Psoas muscle (tissue), 8 donors: ENCODE data around the gene CCR9. TPM values are rescaled to one million over a fixed set of nuclear protein-coding genes. Genes with fewer than 3 reads are reported as not detected.

Experiments
- ATAC-seq, 4 donors: fragments of 200-7000 bp; cut with Tn5 transposase; one replicate each; pipeline ENCODE4 v1.9.1; 2020; ENCODE audit warnings: moderate library complexity in 3 of 4, mild to moderate bottlenecking in 2 of 4
- DNase-seq, 2 donors: peaks; one replicate each; pipeline ENCODE4 v3.0.0-alpha.2; 2020
- H3K27ac ChIP-seq: fragments of 200-600 bp; one replicate; pipeline ENCODE4 v1.8.0; 2022
- H3K27me3 ChIP-seq, 3 donors: fragments of 200-600 bp in 1 of 3; one replicate each; pipeline versions ENCODE4 v1.6.1 to v1.8.0; 2013 to 2022; ENCODE audit warnings: low read length in 2 of 3, mild to moderate bottlenecking in 2 of 3, moderate library complexity in 1 of 3; ENCODE audit not compliant: insufficient read depth in 3 of 3
- H3K36me3 ChIP-seq, 2 donors: fragments of 200-600 bp in 1 of 2; one replicate each; pipeline versions ENCODE4 v1.6.1 to v1.8.0; 2013 to 2022; ENCODE audit warnings: low read depth in 1 of 2, mild to moderate bottlenecking in 1 of 2, moderate library complexity in 1 of 2; ENCODE audit not compliant: insufficient read depth in 1 of 2
- H3K4me1 ChIP-seq: fragments of 200-600 bp; one replicate; pipeline ENCODE4 v1.8.0; 2022
- H3K4me3 ChIP-seq: fragments of 200-600 bp; one replicate; pipeline ENCODE4 v1.8.0; 2022; ENCODE audit warnings: mild to moderate bottlenecking
- H3K9me3 ChIP-seq: fragments of 200-600 bp; one replicate; pipeline ENCODE4 v1.8.0; 2022
- WGBS, 3 donors: extraction: QIAGEN DNeasy Blood & Tissue Kit; methylation state at CpG; one replicate each; pipeline versions ENCODE4 v1.1.6 to v1.1.7; 2013; 5-methylcytosine and 5-hydroxymethylcytosine counted together
- intact Hi-C, 2 donors: fragments of 100-400 bp; cut with DNase I; formaldehyde crosslinking; loops; one replicate each; pipeline versions ENCODE4 v1.11.0 to v1.14.2; 2022
- polyA plus RNA-seq, 3 donors: library from polyadenylated mRNA; stranded (reverse); fragments of 200-250 nt; gene quantifications; one replicate each; pipeline ENCODE4 v1.2.3, GENCODE V29; 2013
- total RNA-seq, 4 donors: library from RNA; stranded (reverse); fragmentation: NEBNext Ultra II Directional in 2 of 4; extraction: Animal tissue kit (Norgen Biotek cat#: 25700) in 2 of 4; gene quantifications; one replicate each; pipeline versions ENCODE4 v1.2.1 to v1.2.4, GENCODE V29; 2021 to 2023
- TF ChIP-seq, protein P1 (sequence below): fragments of 200-600 bp; IDR thresholded peaks from one replicate; pipeline ENCODE4 v1.8.0; 2022; ENCODE audit warnings: antibody characterized with exemption
- donor health status: healthy with polysubstance abuse.
- donor health status: DM: no; HTN: no; CAD: no; lungs with moderate emphysema.
- donor health status: Bipolar disorder and iron deficiency.
- donor health status: healthy.
- donor health status: DM: yes; HTN: yes; CAD: no.
- donor health status: DM: no; HTN: no; CAD: no.
- donor health status: DM: no; HTN: no; CAD: no.
- donor health status: DM: yes; HTN: yes; CAD: no.

The CCR9 gene
- total and polyA plus RNA-seq, 7 donors: 0.03 TPM; not detected in 6

GRCh38 chr3:45947361-45947760, 61.0 kb downstream of the CCR9 start:
- ATAC-seq (peak in 3 of 4 donors; percentile 12 to 63 (median 36)), DNase-seq (no peak)
- peaks cover 4 to 75% of the 10 kb centered on the region in 2 donors for H3K36me3 ChIP-seq
- TF ChIP-seq, protein P1, sequence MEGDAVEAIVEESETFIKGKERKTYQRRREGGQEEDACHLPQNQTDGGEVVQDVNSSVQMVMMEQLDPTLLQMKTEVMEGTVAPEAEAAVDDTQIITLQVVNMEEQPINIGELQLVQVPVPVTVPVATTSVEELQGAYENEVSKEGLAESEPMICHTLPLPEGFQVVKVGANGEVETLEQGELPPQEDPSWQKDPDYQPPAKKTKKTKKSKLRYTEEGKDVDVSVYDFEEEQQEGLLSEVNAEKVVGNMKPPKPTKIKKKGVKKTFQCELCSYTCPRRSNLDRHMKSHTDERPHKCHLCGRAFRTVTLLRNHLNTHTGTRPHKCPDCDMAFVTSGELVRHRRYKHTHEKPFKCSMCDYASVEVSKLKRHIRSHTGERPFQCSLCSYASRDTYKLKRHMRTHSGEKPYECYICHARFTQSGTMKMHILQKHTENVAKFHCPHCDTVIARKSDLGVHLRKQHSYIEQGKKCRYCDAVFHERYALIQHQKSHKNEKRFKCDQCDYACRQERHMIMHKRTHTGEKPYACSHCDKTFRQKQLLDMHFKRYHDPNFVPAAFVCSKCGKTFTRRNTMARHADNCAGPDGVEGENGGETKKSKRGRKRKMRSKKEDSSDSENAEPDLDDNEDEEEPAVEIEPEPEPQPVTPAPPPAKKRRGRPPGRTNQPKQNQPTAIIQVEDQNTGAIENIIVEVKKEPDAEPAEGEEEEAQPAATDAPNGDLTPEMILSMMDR: no peak
- H3K27ac ChIP-seq: peak overlapping the region; percentile 53
- 82 to 95% (median 90%) methylated on average over 3 of the region's 3 CpGs for WGBS, 3 donors
- H3K4me3 ChIP-seq: no peak overlapping the region
- H3K4me1 ChIP-seq: peaks cover 16% of the 10 kb centered on the region
- H3K27me3 ChIP-seq: no peaks in the 10 kb centered on the region
- intact Hi-C loops: no loop called here
- no peaks in the 10 kb centered on the region for H3K9me3 ChIP-seq

DNA sequence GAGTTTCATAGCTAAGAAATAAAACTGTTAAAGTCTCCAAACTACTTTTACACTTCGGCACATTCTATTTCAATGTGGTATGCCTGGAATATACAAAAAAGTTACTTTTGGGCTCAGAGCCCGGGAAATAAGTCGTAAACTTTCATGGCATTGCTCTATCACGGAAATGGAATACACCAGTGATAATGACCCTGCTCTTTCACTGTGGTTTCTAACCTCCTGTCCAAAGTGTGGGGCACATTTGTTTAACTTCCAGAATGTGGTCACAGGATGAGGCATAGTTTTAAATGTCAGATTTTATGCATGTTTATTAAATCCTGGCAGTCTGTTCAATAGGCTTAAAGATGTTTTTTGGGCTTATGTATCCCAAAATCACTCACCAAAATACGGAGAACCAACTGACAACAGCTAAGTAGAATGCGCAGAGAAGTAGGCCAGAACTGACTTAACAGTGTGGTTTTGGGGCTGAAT, 62.0 kb downstream of the CCR9 start:
- intact Hi-C loops: no loop called here
- no peaks in the 10 kb centered on the region for H3K9me3 ChIP-seq
- no peaks in the 10 kb centered on the region for H3K27me3 ChIP-seq
- H3K27ac ChIP-seq: peak overlapping the region; percentile 53
- peaks cover 4 to 85% of the 10 kb centered on the region in 2 donors for H3K36me3 ChIP-seq
- DNase-seq: no peak
- 59 to 85% (median 72%) methylated on average over 6 of the region's 6 CpGs for WGBS, 3 donors
- ATAC-seq: no peak
- H3K4me3 ChIP-seq: no peak overlapping the region
- peaks cover 9% of the 10 kb centered on the region for H3K4me1 ChIP-seq
- TF ChIP-seq, protein P1: no peak

DNA sequence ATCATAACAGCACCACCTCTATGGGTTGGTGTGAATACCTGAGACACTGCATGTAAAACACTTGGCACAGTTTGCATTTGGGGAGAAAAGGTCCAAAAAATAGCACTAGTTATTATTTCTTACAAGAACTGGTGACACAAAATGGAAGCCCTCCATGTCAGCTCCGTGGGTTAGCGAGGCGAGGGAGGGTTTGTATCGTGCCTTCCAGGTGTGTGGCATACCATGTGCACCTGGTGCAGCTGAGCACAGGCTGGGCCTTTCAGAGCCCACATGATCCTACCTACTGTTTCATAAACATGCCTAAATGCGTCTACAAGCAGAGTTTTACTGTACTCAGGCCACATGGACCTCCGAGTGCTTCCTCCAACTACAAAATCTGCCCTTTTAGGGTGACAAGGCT, 62.5 kb downstream of the CCR9 start:
- WGBS, 3 donors: 88 to 96% (median 93%) methylated on average over 6 of the region's 6 CpGs
- TF ChIP-seq, protein P1: no peak
- ATAC-seq (no peak), DNase-seq (no peak)
- Histone ChIP-seq H3K27ac (peak overlapping the region; percentile 53), H3K4me3 (no peak overlapping the region), H3K4me1 (peaks cover 9% of the 10 kb centered on the region), H3K9me3 (no peaks in the 10 kb centered on the region), H3K27me3 (no peaks in the 10 kb centered on the region), H3K36me3 (peaks cover 4 to 90% of the 10 kb centered on the region in 2 donors)
- intact Hi-C loops: no loop called here

DNA sequence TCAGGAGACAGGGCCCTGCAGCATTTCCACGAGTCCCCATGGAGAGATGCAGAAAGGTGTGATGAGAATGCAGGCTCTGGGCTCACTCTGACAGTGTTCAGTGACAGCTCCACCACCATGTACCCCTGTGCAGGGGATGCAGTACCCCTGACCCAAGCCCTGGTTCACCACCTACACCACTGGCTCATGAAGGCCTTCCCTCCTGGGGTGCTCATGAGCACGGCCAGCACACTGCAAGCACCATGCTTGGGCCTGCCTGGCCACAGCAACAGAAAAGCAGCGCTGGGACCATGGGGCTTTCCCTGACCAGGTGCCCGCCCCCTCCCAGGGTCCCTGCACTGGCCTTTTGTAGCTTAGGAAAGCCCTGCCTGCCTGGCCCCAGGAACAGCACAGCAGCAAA, 63.1 kb downstream of the CCR9 start:
- H3K9me3 ChIP-seq: no peaks in the 10 kb centered on the region
- 88 to 100% (median 93%) methylated on average over 4 of the region's 4 CpGs for WGBS, 3 donors
- H3K27ac ChIP-seq: peak overlapping the region; percentile 53
- H3K36me3 ChIP-seq: peaks cover 6 to 96% of the 10 kb centered on the region in 2 donors
- peaks cover 9% of the 10 kb centered on the region for H3K4me1 ChIP-seq
- ATAC-seq: no peak
- intact Hi-C loops: no loop called here
- no peaks in the 10 kb centered on the region for H3K27me3 ChIP-seq
- no peak overlapping the region for H3K4me3 ChIP-seq
- DNase-seq: no peak
- TF ChIP-seq, protein P1: no peak

- Histone ChIP-seq H3K36me3 (peaks cover 7 to 99% of the 10 kb centered on the region in 2 donors), H3K9me3 (no peaks in the 10 kb centered on the region), H3K4me1 (peaks cover 3% of the 10 kb centered on the region), H3K27ac (peak overlapping the region; percentile 32), H3K27me3 (no peaks in the 10 kb centered on the region), H3K4me3 (no peak overlapping the region)
- TF ChIP-seq, protein P1: no peak
- 93 to 100% (median 98%) methylated on average over 2 of the region's 2 CpGs for WGBS, 3 donors
- ATAC-seq (no peak), DNase-seq (no peak)
- intact Hi-C loops: no loop called here
These were observed 63.8 kb downstream of the CCR9 start for GRCh38 chr3:45950131-45950530.
